Liver (tissue), 9 donors: ENCODE data around the gene TNFSF4. TPM values are rescaled to one million over a fixed set of nuclear protein-coding genes. Genes with fewer than 3 reads are reported as not detected.

Experiments
- DNase-seq: peaks from one replicate; pipeline ENCODE4 v3.0.0-alpha.2; 2017; ENCODE audit warnings: low spot score
- H3K27ac ChIP-seq, 2 donors: one replicate each; pipeline ENCODE4 v1.7.0; 2013; ENCODE audit warnings: inconsistent platforms in 2 of 2, low read length in 2 of 2, control low read depth in 1 of 2, low read depth in 1 of 2, mild to moderate bottlenecking in 1 of 2
- H3K27me3 ChIP-seq, 4 donors: one replicate each; pipeline versions ENCODE4 v1.6.1 to v1.7.0; 2013; ENCODE audit warnings: low read length in 3 of 4, inconsistent platforms in 1 of 4, mild to moderate bottlenecking in 1 of 4, moderate library complexity in 1 of 4; ENCODE audit not compliant: control insufficient read depth in 4 of 4, insufficient read depth in 4 of 4
- H3K36me3 ChIP-seq, 4 donors: one replicate each; pipeline versions ENCODE4 v1.6.1 to v1.7.0; 2013; ENCODE audit warnings: low read length in 3 of 4, mild to moderate bottlenecking in 3 of 4, low read depth in 1 of 4, moderate library complexity in 1 of 4; ENCODE audit not compliant: control insufficient read depth in 4 of 4, insufficient read depth in 3 of 4
- H3K4me1 ChIP-seq, 4 donors: one replicate each; pipeline versions ENCODE4 v1.6.1 to v1.7.0; 2013; ENCODE audit warnings: low read length in 3 of 4, mild to moderate bottlenecking in 3 of 4, moderate library complexity in 1 of 4; ENCODE audit not compliant: control insufficient read depth in 4 of 4, insufficient read depth in 4 of 4
- H3K4me3 ChIP-seq, 3 donors: one replicate each; pipeline versions ENCODE4 v1.6.1 to v1.7.0; 2013; ENCODE audit warnings: low read length in 3 of 3, control low read depth in 1 of 3, low read depth in 1 of 3, mild to moderate bottlenecking in 1 of 3
- H3K9ac ChIP-seq, 2 donors: one replicate each; pipeline ENCODE4 v1.7.0; 2013; ENCODE audit warnings: low read length in 2 of 2, mild to moderate bottlenecking in 2 of 2, moderate library complexity in 2 of 2, control low read depth in 1 of 2, low read depth in 1 of 2
- H3K9me3 ChIP-seq, 4 donors: one replicate each; pipeline versions ENCODE4 v1.6.1 to v1.7.0; 2013; ENCODE audit warnings: low read length in 3 of 4; ENCODE audit not compliant: control insufficient read depth in 4 of 4
- CTCF ChIP-seq: fragments of 150-350 bp; IDR thresholded peaks from 2 replicates; pipeline ENCODE4 v1.5.1; 2017; ENCODE audit warnings: improper control_type of control experiment, low read depth, low read length; ENCODE audit not compliant: missing input control
- EGR1 ChIP-seq, 2 donors: IDR thresholded peaks; 2 replicates each; pipeline ENCODE4 v1.6.1; 2016 to 2018; ENCODE audit warnings: antibody characterized with exemption in 2 of 2, low read depth in 2 of 2
- FOXA1 ChIP-seq: IDR thresholded peaks from 2 replicates; pipeline ENCODE4 v1.6.1; 2016; ENCODE audit warnings: antibody characterized with exemption
- FOXA2 ChIP-seq: IDR thresholded peaks from 2 replicates; pipeline ENCODE4 v1.6.1; 2016; ENCODE audit warnings: antibody characterized with exemption
- HNF4G ChIP-seq: IDR thresholded peaks from 2 replicates; pipeline ENCODE4 v1.6.1; 2016; ENCODE audit warnings: antibody characterized with exemption
- JUND ChIP-seq, 2 donors: IDR thresholded peaks; 2 replicates each; pipeline ENCODE4 v1.6.1; 2016; ENCODE audit warnings: antibody characterized with exemption in 2 of 2
- RAD21 ChIP-seq, 2 donors: IDR thresholded peaks; 2 replicates each; pipeline ENCODE4 v1.6.1; 2016; ENCODE audit warnings: antibody characterized with exemption in 2 of 2, mild to moderate bottlenecking in 2 of 2
- RXRA ChIP-seq, 2 donors: IDR thresholded peaks; 2 replicates each; pipeline ENCODE4 v1.6.1; 2017 to 2018; ENCODE audit warnings: antibody characterized with exemption in 2 of 2, mild to moderate bottlenecking in 1 of 2
- TAF1 ChIP-seq: conservative IDR thresholded peaks from 2 replicates; pipeline ENCODE4 v1.6.1; 2016; ENCODE audit warnings: antibody characterized with exemption, mild to moderate bottlenecking
- YY1 ChIP-seq: IDR thresholded peaks from 2 replicates; pipeline ENCODE4 v1.6.1; 2016; ENCODE audit warnings: antibody characterized with exemption, mild to moderate bottlenecking
- ZBTB33 ChIP-seq: IDR thresholded peaks from 2 replicates; pipeline ENCODE4 v1.6.1; 2016; ENCODE audit warnings: antibody characterized with exemption
- WGBS: extraction: QIAGEN DNeasy Blood & Tissue Kit; methylation state at CpG from one replicate; pipeline ENCODE4 v1.1.7; 2013; 5-methylcytosine and 5-hydroxymethylcytosine counted together
- polyA plus RNA-seq, 2 donors: library from polyadenylated mRNA; stranded (reverse) in 1 of 2; unstranded in 1 of 2; fragments of 200-250 nt in 1 of 2; fragments of >200 nt in 1 of 2; fragmentation: Nextera tagmentation in 1 of 2; extraction: Ambion mirVana in 1 of 2; gene quantifications; one replicate each; pipeline versions ENCODE4 v1.2.1 to v1.2.3, GENCODE V29; 2013 to 2015
- total RNA-seq, 2 donors: library from RNA; depleted of rRNA; stranded (reverse); fragments of >200 nt; gene quantifications; one replicate each; pipeline ENCODE4 v1.2.3, GENCODE V29; 2014
- TF ChIP-seq, protein P1 (sequence below): IDR thresholded peaks from 2 replicates; pipeline ENCODE4 v1.6.1; 2016; ENCODE audit warnings: antibody characterized with exemption
- TF ChIP-seq, protein P2 (sequence below): IDR thresholded peaks from 2 replicates; pipeline ENCODE4 v1.6.1; 2016; ENCODE audit warnings: antibody characterized with exemption, mild to moderate bottlenecking
- TF ChIP-seq, protein P3 (sequence below): IDR thresholded peaks from 2 replicates; pipeline ENCODE4 v1.6.1; 2016; ENCODE audit warnings: antibody characterized with exemption
- donor health status: healthy.
- donor health status: healthy.
- donor health status: healthy.
- donor health status: healthy.
- donor health status: healthy.

The TNFSF4 gene
- total and polyA plus RNA-seq, 4 donors: 0.18 to 2.1 (median 0.45) TPM

DNA sequence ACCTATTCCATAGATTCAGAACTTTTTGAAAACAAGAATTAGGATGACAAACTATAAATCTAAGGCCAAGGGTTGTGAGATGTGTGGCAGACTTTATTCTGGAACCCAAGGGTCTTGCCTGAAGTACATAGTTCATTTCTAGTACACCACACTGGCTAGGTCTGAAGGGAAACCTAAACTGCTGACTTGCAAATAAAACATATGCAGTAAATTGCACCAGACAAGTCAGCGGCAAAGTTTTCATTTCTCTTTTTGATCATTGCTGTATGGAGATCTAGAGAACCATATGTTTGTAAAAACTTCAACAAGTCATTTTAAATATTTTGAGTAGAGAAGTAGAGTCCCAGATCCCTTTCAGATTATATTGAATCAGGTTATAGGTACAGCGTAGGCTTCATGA lies 43.9 kb downstream of the TNFSF4 start:
- no peak for DNase-seq
- Histone ChIP-seq H3K4me3 (no peak overlapping the region), H3K27ac (no peak overlapping the region), H3K9ac (no peak overlapping the region), H3K4me1 (no peaks in the 10 kb centered on the region), H3K36me3 (no peaks in the 10 kb centered on the region), H3K27me3 (no peaks in the 10 kb centered on the region), H3K9me3 (no peaks in the 10 kb centered on the region)
- TF ChIP-seq RAD21 (IDR thresholded peaks at IDR 0.05) (no peak), CTCF (no peak), FOXA2 (no peak), TAF1 (no peak), FOXA1 (no peak), EGR1 (IDR thresholded peaks at IDR 0.05; ENCODE audit: low read depth in 2 of 2) (no peak), JUND (IDR thresholded peaks at IDR 0.05) (no peak), HNF4G (no peak)
- TF ChIP-seq, protein P1, sequence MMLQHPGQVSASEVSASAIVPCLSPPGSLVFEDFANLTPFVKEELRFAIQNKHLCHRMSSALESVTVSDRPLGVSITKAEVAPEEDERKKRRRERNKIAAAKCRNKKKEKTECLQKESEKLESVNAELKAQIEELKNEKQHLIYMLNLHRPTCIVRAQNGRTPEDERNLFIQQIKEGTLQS: no peak
- WGBS: 94% methylated on average over 2 of the region's 2 CpGs

GRCh38 chr1:173162601-173163000 lies 44.5 kb downstream of the TNFSF4 start:
- Histone ChIP-seq H3K27me3 (no peaks in the 10 kb centered on the region), H3K9me3 (no peaks in the 10 kb centered on the region), H3K4me3 (no peak overlapping the region), H3K36me3 (no peaks in the 10 kb centered on the region), H3K9ac (no peak overlapping the region), H3K27ac (no peak overlapping the region), H3K4me1 (no peaks in the 10 kb centered on the region)
- no peak for DNase-seq
- WGBS: 99% methylated on average over 1 of the region's 1 CpG
- TF ChIP-seq, protein P2, sequence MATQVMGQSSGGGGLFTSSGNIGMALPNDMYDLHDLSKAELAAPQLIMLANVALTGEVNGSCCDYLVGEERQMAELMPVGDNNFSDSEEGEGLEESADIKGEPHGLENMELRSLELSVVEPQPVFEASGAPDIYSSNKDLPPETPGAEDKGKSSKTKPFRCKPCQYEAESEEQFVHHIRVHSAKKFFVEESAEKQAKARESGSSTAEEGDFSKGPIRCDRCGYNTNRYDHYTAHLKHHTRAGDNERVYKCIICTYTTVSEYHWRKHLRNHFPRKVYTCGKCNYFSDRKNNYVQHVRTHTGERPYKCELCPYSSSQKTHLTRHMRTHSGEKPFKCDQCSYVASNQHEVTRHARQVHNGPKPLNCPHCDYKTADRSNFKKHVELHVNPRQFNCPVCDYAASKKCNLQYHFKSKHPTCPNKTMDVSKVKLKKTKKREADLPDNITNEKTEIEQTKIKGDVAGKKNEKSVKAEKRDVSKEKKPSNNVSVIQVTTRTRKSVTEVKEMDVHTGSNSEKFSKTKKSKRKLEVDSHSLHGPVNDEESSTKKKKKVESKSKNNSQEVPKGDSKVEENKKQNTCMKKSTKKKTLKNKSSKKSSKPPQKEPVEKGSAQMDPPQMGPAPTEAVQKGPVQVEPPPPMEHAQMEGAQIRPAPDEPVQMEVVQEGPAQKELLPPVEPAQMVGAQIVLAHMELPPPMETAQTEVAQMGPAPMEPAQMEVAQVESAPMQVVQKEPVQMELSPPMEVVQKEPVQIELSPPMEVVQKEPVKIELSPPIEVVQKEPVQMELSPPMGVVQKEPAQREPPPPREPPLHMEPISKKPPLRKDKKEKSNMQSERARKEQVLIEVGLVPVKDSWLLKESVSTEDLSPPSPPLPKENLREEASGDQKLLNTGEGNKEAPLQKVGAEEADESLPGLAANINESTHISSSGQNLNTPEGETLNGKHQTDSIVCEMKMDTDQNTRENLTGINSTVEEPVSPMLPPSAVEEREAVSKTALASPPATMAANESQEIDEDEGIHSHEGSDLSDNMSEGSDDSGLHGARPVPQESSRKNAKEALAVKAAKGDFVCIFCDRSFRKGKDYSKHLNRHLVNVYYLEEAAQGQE: no peak
- TF ChIP-seq ZBTB33 (no peak), RXRA (IDR thresholded peaks at IDR 0.05) (no peak), FOXA1 (no peak), YY1 (no peak), TAF1 (no peak), CTCF (no peak)
- TF ChIP-seq, protein P3, sequence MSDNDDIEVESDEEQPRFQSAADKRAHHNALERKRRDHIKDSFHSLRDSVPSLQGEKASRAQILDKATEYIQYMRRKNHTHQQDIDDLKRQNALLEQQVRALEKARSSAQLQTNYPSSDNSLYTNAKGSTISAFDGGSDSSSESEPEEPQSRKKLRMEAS: no peak
